Vagina (tissue), 2 donors: ENCODE data around the gene JAM3.

ENCODE experiments used
- CTCF ChIP-seq, 3 experiments: fragments of 450-650 bp in 2 of 3; fragments of 200-600 bp in 1 of 3; sonication (generic) in 1 of 3; IDR thresholded peaks; one replicate each; pipeline ENCODE4 v1.5.1; 2017 to 2019; ENCODE audit warnings: antibody characterized with exemption in 3 of 3, mild to moderate bottlenecking in 2 of 3, moderate library complexity in 2 of 3
- POLR2A ChIP-seq, 2 donors: fragments of 450-650 bp; IDR thresholded peaks; one replicate each; pipeline ENCODE4 v1.6.1; 2017; ENCODE audit warnings: antibody characterized with exemption in 2 of 2, mild to moderate bottlenecking in 2 of 2, moderate library complexity in 2 of 2
- POLR2AphosphoS5 ChIP-seq, 2 donors: sonication (generic); formaldehyde crosslinking; IDR thresholded peaks; one replicate each; pipeline ENCODE4 v1.9.0; 2017; ENCODE audit warnings: antibody characterized with exemption in 2 of 2, mild to moderate bottlenecking in 2 of 2, low read depth in 1 of 2; ENCODE audit not compliant: insufficient read depth in 1 of 2

GRCh38 chr11:134126217-134126822 lies 57.4 kb downstream of the JAM3 start:
- TF ChIP-seq POLR2A (IDR thresholded peaks at IDR 0.05) (no peak), POLR2AphosphoS5 (IDR thresholded peaks at IDR 0.05; ENCODE audit: insufficient read depth in 1 of 2, low read depth in 1 of 2) (no peak), CTCF (IDR thresholded peaks at IDR 0.05) (no peak)
